Skeletal muscle cell (primary cell): Measurements from ENCODE around the gene GCNT1.
"Not testable (repeated sequence)": the region's sequence is repeated elsewhere in the genome, so short reads cannot be mapped to it uniquely, and the experiment has no call there.

Experiments
- DNase-seq: peaks from one replicate; pipeline ENCODE4 v3.0.0-alpha.2; 2010; ENCODE audit warnings: low read depth
- H3K4me3 ChIP-seq: 2 replicates; pipeline ENCODE4 v1.5.1; 2011; ENCODE audit warnings: low read depth, mild to moderate bottlenecking, control low read depth, low read length, moderate library complexity

GCNT1 gene

GRCh38 chr9:76458903-76459693, at the start of gene GCNT1:
GCNT1 (plus strand) TSS chr9:76459182; CDS start chr9:76502382, 43,200 bp downstream.
- DNase-seq: peak; percentile 25
- peak within 1 kb of the TSS; percentile 86 for H3K4me3 ChIP-seq

- H3K4me3 ChIP-seq: no peak overlapping the region
- DNase-seq: no peak
Observed at GRCh38 chr9:76412638-76413037, 46.3 kb upstream of the GCNT1 start.

- DNase-seq: no peak
- no peak overlapping the region for H3K4me3 ChIP-seq
Observed at GRCh38 chr9:76413658-76414057, 45.3 kb upstream of the GCNT1 start.

GRCh38 chr9:76414661-76415060, 44.3 kb upstream of the GCNT1 start:
- peak; percentile 57 for DNase-seq
- no peak overlapping the region for H3K4me3 ChIP-seq

- no peak for DNase-seq
Observed at GRCh38 chr9:76415154-76415553, 43.8 kb upstream of the GCNT1 start.

GRCh38 chr9:76415731-76416130, 43.3 kb upstream of the GCNT1 start:
- no peak overlapping the region for H3K4me3 ChIP-seq
- DNase-seq: no peak

More at GRCh38 chr9:76415154-76415553, 43.8 kb upstream of the GCNT1 start:
- H3K4me3 ChIP-seq: no peak overlapping the region

GRCh38 chr9:76417394-76417793, 41.6 kb upstream of the GCNT1 start:
- DNase-seq: no peak

GRCh38 chr9:76419782-76420380, 39.1 kb upstream of the GCNT1 start:
- no peak overlapping the region for H3K4me3 ChIP-seq
- DNase-seq: no peak

More at GRCh38 chr9:76417394-76417793, 41.6 kb upstream of the GCNT1 start:
- H3K4me3 ChIP-seq: no peak overlapping the region

GRCh38 chr9:76423216-76424177, 35.5 kb upstream of the GCNT1 start:
- no peak overlapping the region for H3K4me3 ChIP-seq
- no peak for DNase-seq

- H3K4me3 ChIP-seq: no peak overlapping the region
- no peak for DNase-seq
Observed at GRCh38 chr9:76424491-76424890, 34.5 kb upstream of the GCNT1 start.

GRCh38 chr9:76425677-76426453, 33.1 kb upstream of the GCNT1 start:
- DNase-seq: no peak
- H3K4me3 ChIP-seq: no peak overlapping the region

GRCh38 chr9:76426807-76427419, 32.1 kb upstream of the GCNT1 start:
- DNase-seq: no peak
- no peak overlapping the region for H3K4me3 ChIP-seq

GRCh38 chr9:76431601-76432000, 27.4 kb upstream of the GCNT1 start:
- DNase-seq: no peak
- no peak overlapping the region for H3K4me3 ChIP-seq

GRCh38 chr9:76433406-76433805, 25.6 kb upstream of the GCNT1 start:
- no peak overlapping the region for H3K4me3 ChIP-seq
- DNase-seq: no peak

GRCh38 chr9:76433836-76434235, 25.1 kb upstream of the GCNT1 start:
- H3K4me3 ChIP-seq: no peak overlapping the region
- DNase-seq: peak; percentile 46

GRCh38 chr9:76434897-76435296, 24.1 kb upstream of the GCNT1 start:
- not testable (repeated sequence) for DNase-seq, H3K4me3 ChIP-seq

GRCh38 chr9:76437017-76437699, 21.8 kb upstream of the GCNT1 start:
- H3K4me3 ChIP-seq, DNase-seq: not testable (repeated sequence)
